Spleen (tissue), 11 donors: ENCODE measurements around the gene DOCK1. TPM values are rescaled to one million over a fixed set of nuclear protein-coding genes. Genes with fewer than 3 reads are reported as not detected.

ENCODE experiments used
- DNase-seq: peaks from one replicate; pipeline ENCODE4 v3.0.0-alpha.2; 2020
- H3K27ac ChIP-seq, 8 donors: fragments of 200-600 bp; sonication (generic) in 7 of 8; 1 replicate in 4 of 8; 2 replicates in 4 of 8; pipeline versions ENCODE4 v1.5.0 to v1.8.0; 2016 to 2021; ENCODE audit warnings: inconsistent platforms in 4 of 8, mild to moderate bottlenecking in 4 of 8, moderate library complexity in 1 of 8
- H3K27me3 ChIP-seq, 7 donors: fragments of 200-600 bp; sonication (generic) in 6 of 7; replicated peaks in 1 of 7; 1 replicate in 4 of 7; 2 replicates in 3 of 7; pipeline versions ENCODE4 v1.5.0 to v1.8.0; 2016 to 2021; ENCODE audit warnings: inconsistent platforms in 3 of 7, mild to moderate bottlenecking in 1 of 7
- H3K36me3 ChIP-seq, 6 donors: fragments of 200-600 bp; sonication (generic) in 5 of 6; 1 replicate in 4 of 6; 2 replicates in 2 of 6; pipeline versions ENCODE4 v1.5.0 to v1.8.0; 2016 to 2021; ENCODE audit warnings: inconsistent platforms in 2 of 6
- H3K4me1 ChIP-seq, 6 donors: fragments of 200-600 bp; sonication (generic) in 5 of 6; 1 replicate in 3 of 6; 2 replicates in 3 of 6; pipeline versions ENCODE4 v1.5.0 to v1.8.0; 2016 to 2021; ENCODE audit warnings: inconsistent platforms in 3 of 6
- H3K4me3 ChIP-seq, 8 donors: fragments of 200-600 bp; sonication (generic) in 7 of 8; 1 replicate in 4 of 8; 2 replicates in 4 of 8; pipeline versions ENCODE4 v1.5.0 to v1.8.0; 2016 to 2021; ENCODE audit warnings: inconsistent platforms in 4 of 8, mild to moderate bottlenecking in 4 of 8, moderate library complexity in 2 of 8
- H3K9me3 ChIP-seq, 8 donors: fragments of 200-600 bp; sonication (generic) in 7 of 8; 1 replicate in 4 of 8; 2 replicates in 4 of 8; pipeline versions ENCODE4 v1.5.0 to v1.8.0; 2016 to 2021; ENCODE audit warnings: inconsistent platforms in 4 of 8
- CTCF ChIP-seq, 11 experiments: fragments of 200-600 bp in 7 of 11; fragments of 450-650 bp in 4 of 11; sonication (generic) in 4 of 11; IDR thresholded peaks in 8 of 11; conservative IDR thresholded peaks in 3 of 11; 1 replicate in 7 of 11; 2 replicates in 4 of 11; pipeline versions ENCODE4 v1.4.0 to v1.8.0; 2016 to 2021; ENCODE audit warnings: antibody characterized with exemption in 11 of 11, inconsistent platforms in 4 of 11, mild to moderate bottlenecking in 1 of 11
- POLR2A ChIP-seq, 3 donors: fragments of 450-650 bp; IDR thresholded peaks; one replicate each; pipeline ENCODE4 v1.5.1; 2017; ENCODE audit warnings: antibody characterized with exemption in 3 of 3, mild to moderate bottlenecking in 1 of 3
- POLR2AphosphoS5 ChIP-seq, 3 donors: sonication (generic); formaldehyde crosslinking; IDR thresholded peaks; one replicate each; pipeline ENCODE4 v1.5.1; 2017; ENCODE audit warnings: antibody characterized with exemption in 3 of 3
- WGBS, 5 donors: extraction: QIAGEN DNeasy Blood & Tissue Kit in 3 of 5; methylation state at CpG; one replicate each; pipeline versions ENCODE4 v1.1.5 to v1.1.7; 2013 to 2018; 5-methylcytosine and 5-hydroxymethylcytosine counted together
- intact Hi-C: fragments of 100-400 bp; cut with DNase I; formaldehyde crosslinking; loops from one replicate; pipeline ENCODE4 v1.15.0; 2023; ENCODE audit warnings: low total_unique reads
- polyA plus RNA-seq, 3 donors: library from polyadenylated mRNA; stranded (reverse); fragments of 200-250 nt; gene quantifications; one replicate each; pipeline ENCODE4 v1.2.1, GENCODE V29; 2013
- total RNA-seq, 7 donors: library from RNA; depleted of rRNA in 3 of 7; stranded (reverse); fragments of >200 nt in 3 of 7; fragmentation: NEBNext Ultra II Directional in 4 of 7; extraction: Animal tissue kit (Norgen Biotek cat#: 25700) in 4 of 7; gene quantifications; one replicate each; pipeline versions ENCODE4 v1.1.0 to v1.2.1, GENCODE V29; 2016 to 2021
- donor health status: healthy with polysubstance abuse.
- donor health status: DM: no; HTN: no; CAD: no; lungs with moderate emphysema.
- donor health status: DM: no; HTN: no; CAD: no.
- donor health status: Bipolar disorder and iron deficiency.
- donor health status: healthy.
- donor health status: DM: no; HTN: no; CAD: no.
- donor health status: DM: yes; HTN: yes; CAD: no.

DOCK1 gene
- total and polyA plus RNA-seq, 10 donors, result 2.2 to 40.5 (median 25.1) TPM

GRCh38 chr10:127009366-127009765 is 104.1 kb downstream of the DOCK1 start:
- Histone ChIP-seq H3K27ac (no peak overlapping the region), H3K27me3 (no peaks in the 10 kb centered on the region), H3K9me3 (no peaks in the 10 kb centered on the region), H3K4me3 (no peak overlapping the region), H3K36me3 (peaks cover 0 to 8% (median 0%) of the 10 kb centered on the region in 6 donors), H3K4me1 (peaks cover 0 to 11% (median 0%) of the 10 kb centered on the region in 6 donors)
- TF ChIP-seq POLR2A (IDR thresholded peaks at IDR 0.05), result no peak
- no peak for TF ChIP-seq CTCF (IDR thresholded peaks at IDR 0.05 in 8 of 11, conservative IDR thresholded peaks at IDR 0.05 in 3 of 11)
- no peak for TF ChIP-seq POLR2AphosphoS5 (IDR thresholded peaks at IDR 0.05)
- WGBS, 5 donors, result 41 to 53% (median 47%) methylated on average over 8 of the region's 8 CpGs
- intact Hi-C loops, result no loop called here
- DNase-seq, result no peak

- H3K9me3 ChIP-seq, result no peaks in the 10 kb centered on the region
- peaks cover 0 to 11% (median 0%) of the 10 kb centered on the region in 6 donors for H3K4me1 ChIP-seq
- 48 to 60% (median 56%) methylated on average over 5 of the region's 5 CpGs for WGBS, 5 donors
- peaks cover 0 to 3% (median 0%) of the 10 kb centered on the region in 6 donors for H3K36me3 ChIP-seq
- intact Hi-C loops, result no loop called here
- H3K27ac ChIP-seq, result no peak overlapping the region
- no peak overlapping the region for H3K4me3 ChIP-seq
- no peak for DNase-seq
- TF ChIP-seq CTCF (IDR thresholded peaks at IDR 0.05 in 8 of 11, conservative IDR thresholded peaks at IDR 0.05 in 3 of 11) (no peak), POLR2A (IDR thresholded peaks at IDR 0.05) (no peak), POLR2AphosphoS5 (IDR thresholded peaks at IDR 0.05) (no peak)
- no peaks in the 10 kb centered on the region for H3K27me3 ChIP-seq
These were observed 105.9 kb downstream of the DOCK1 start for GRCh38 chr10:127011174-127011573.

- Histone ChIP-seq H3K9me3 (no peaks in the 10 kb centered on the region), H3K27ac (no peak overlapping the region), H3K27me3 (no peaks in the 10 kb centered on the region), H3K4me3 (no peak overlapping the region), H3K36me3 (no peaks in the 10 kb centered on the region), H3K4me1 (peaks cover 0 to 11% (median 0%) of the 10 kb centered on the region in 6 donors)
- WGBS, 5 donors, result 67 to 87% (median 82%) methylated on average over 24 of the region's 24 CpGs
- TF ChIP-seq CTCF (IDR thresholded peaks at IDR 0.05 in 8 of 11, conservative IDR thresholded peaks at IDR 0.05 in 3 of 11), result no peak
- no peak for DNase-seq
- intact Hi-C loops, result no loop called here
These were observed 107.0 kb downstream of the DOCK1 start for GRCh38 chr10:127012071-127012768.

GRCh38 chr10:127012769-127013152 is 107.5 kb downstream of the DOCK1 start:
- WGBS, 5 donors, result 22 to 32% (median 25%) methylated on average over 10 of the region's 10 CpGs
- no peak for DNase-seq
- no peaks in the 10 kb centered on the region for H3K36me3 ChIP-seq
- H3K27me3 ChIP-seq, result no peaks in the 10 kb centered on the region
- no peaks in the 10 kb centered on the region for H3K9me3 ChIP-seq
- intact Hi-C loops, result no loop called here
- peaks cover 0 to 11% (median 0%) of the 10 kb centered on the region in 6 donors for H3K4me1 ChIP-seq
- no peak overlapping the region for H3K27ac ChIP-seq
- no peak overlapping the region for H3K4me3 ChIP-seq
- TF ChIP-seq CTCF (IDR thresholded peaks at IDR 0.05 in 8 of 11, conservative IDR thresholded peaks at IDR 0.05 in 3 of 11) (no peak), POLR2A (IDR thresholded peaks at IDR 0.05) (no peak), POLR2AphosphoS5 (IDR thresholded peaks at IDR 0.05) (no peak)
